HG03064 (cell line): ENCODE measurements around the gene AQP3.
"Not testable (repeated sequence)": the region's sequence is repeated elsewhere in the genome, so short reads cannot be mapped to it uniquely, and the experiment has no call there.

ENCODE experiments used
- ATAC-seq: cut with Tn5 transposase; IDR thresholded peaks from one replicate; pipeline ENCODE4 v1.9.1; 2021; ENCODE audit warnings: low read depth; ENCODE audit not compliant: unreplicated experiment

AQP3 gene

DNA sequence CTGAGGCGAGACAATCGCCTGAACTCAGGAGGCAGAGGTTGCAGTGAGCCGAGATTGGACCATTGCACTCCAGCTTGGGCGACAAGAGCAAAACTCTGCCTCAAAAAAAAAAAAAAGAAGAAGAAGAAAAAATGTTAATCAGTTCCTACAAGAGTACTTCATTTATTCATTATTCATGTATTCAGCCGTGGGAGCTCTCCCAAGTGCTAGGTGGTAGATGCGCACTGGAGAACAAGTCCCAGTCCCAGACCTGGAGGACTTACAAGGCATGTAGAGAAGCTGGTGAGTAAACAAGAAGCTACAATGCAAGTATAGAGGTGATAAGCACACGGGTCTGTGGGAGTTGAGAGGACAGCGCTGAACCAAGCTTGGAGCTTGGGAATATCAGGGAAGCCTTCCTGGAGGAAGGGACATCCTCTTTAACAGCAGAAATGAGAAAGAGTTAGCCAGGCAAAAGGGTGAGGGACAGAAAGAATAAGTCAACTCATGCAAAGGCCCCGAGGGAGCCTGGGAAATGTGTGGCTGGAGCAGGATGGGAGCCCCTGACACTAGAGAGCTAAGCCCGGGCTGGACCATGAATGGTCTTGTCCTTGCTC, 27.6 kb downstream of the AQP3 start:
- no peak for ATAC-seq

DNA sequence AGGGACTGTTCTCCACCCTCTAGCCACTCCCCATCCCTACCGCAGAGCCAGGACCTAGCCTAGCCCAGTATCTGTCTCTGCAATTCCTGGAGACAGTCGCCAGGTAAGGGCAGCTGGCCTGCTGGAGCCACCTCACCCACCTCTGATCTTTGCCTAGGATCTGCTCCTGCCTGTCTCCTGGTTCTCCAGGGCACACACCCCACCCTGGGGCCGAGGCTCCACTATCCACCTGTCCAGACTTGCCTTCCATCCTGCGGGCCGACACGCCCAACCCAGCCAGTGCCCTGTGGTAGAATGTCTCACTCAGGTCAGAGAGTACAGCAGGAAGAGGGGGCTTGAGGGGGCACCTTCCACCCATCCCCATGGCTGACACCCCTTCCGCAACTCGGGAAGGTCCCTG, 29.3 kb downstream of the AQP3 start:
- ATAC-seq, result no peak

DNA sequence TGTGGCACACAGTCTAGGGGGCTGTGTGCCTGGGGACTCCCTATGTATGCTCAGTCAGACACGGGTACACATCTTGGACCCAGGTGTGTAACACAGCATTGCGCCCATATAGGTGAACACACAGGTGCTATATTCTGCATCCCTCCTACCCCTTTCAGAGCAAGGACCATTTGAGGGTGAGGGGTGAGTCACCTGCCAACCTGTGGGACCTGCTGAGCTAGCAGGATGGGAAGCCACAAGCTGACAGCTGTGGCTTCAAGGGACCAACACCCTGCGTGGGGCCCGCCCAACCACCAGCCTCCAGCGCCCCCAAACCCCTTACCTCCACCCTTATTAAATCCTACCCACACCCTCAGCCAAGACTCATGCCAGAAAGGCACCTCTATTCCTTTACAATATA, 30.4 kb downstream of the AQP3 start:
- no peak for ATAC-seq

DNA sequence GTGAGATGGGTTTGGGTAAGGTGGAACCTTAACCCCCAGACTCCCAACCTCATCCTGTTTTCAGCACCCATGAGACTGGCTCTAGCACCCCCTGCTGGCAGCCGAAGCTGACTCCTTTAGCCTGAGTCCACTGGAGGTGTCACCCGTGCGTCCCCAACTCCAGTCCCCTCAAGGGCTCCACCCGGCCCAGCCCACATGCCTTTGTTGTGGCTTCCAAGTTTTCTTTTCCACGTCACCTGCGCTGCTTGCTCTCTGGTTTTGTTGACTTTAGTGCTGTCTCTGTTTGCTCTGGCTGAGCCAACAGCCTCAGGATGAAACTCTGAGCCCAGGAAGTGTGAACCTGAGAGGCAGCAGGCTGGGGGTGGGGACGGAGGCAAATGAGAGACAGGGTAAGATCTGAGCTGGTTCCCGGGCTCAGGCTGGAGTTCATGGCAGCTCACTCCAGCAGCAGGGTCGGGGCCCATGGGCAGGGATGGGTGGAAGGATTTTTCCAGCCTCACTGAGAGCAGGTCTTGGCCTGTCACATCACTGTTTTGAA, 31.8 kb downstream of the AQP3 start:
- no peak for ATAC-seq

DNA sequence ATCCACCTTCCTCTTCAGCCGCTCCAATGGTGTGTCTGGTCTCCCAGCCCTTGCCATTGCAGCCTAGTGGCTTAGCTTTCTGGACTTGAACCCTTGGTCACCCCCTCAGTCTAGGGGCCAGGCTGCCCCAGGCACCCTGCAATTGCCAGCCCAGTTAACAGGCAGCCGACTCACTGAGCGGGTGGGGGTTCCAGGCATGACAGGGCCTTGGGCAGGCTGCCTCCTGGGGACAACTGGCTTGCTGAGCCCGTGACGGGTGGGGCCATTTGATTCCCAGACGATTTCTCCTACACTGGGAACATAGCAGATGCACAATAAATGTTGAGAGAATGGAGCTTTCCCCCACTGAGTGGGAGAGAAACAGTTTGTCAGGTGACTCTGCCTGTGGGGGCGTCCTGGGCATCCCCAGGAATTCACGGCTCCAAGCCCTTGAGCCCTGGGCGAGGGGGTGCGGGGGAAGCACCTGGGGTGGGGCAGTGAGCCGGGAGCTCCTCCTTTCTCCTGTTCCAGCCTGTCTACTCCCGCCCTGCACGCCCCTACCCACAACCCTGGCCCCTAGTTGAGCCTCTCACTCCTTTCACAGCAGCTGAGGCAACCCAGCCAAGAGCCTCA, 32.4 kb downstream of the AQP3 start:
- ATAC-seq, result no peak

DNA sequence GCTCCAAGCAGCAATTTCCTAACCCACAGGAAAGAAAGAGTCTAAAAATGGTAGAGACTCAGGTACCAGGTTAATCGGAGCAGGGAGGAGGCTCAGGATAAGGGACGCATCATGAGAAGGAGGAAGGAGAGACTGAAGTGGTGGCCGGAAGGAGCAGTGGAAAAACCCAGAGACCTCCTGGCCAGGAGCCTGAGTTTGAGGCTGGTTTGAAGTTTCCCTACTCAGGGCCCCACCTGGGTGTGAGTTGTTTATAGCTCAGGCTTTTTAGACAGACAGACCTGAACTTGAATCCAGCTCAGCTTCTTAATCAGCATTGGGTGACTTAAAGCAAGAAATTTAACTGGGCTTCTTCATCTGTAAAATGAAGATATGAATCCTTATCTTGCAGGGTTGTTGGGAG, 33.1 kb downstream of the AQP3 start:
- no peak for ATAC-seq

DNA sequence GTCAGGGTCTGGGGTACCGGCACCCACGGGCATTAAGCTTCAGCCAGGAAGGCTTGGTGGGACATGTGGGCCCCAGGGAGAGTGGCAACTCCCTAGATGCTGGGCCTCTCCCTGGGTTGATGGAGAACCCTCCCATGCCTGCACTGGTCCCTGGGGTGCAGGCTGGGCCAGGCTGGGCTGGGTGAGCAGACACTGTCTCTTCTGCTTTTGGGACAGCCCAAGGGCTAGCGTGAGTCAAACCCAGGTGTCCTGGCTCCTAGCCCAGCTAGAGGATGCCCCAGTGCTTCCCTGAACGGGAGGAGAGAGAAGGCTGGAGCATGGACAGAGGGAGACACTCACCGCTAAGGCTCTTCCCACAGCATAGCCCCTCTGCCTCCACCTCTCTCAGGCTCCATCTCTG, 39.3 kb downstream of the AQP3 start:
- ATAC-seq, result no peak

DNA sequence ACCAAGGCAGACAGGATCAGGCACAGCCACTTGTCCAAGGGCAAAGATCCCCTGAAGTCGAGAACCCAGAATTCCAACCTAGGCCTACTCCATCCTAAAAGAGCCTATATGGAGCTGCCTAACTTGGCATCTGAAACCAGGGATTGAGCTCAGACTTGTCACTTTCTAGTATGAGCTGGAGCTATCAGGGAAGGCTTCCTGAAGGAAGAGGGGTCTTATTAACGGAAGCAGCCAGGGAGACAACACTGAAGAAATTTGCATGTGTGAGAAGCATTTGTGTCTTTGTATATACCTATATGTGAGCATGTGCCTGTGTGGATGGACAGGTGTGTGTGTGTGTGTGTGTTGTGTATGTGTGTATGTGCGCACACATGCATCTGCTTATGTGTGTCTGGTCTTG, 40.3 kb downstream of the AQP3 start:
- no peak for ATAC-seq

DNA sequence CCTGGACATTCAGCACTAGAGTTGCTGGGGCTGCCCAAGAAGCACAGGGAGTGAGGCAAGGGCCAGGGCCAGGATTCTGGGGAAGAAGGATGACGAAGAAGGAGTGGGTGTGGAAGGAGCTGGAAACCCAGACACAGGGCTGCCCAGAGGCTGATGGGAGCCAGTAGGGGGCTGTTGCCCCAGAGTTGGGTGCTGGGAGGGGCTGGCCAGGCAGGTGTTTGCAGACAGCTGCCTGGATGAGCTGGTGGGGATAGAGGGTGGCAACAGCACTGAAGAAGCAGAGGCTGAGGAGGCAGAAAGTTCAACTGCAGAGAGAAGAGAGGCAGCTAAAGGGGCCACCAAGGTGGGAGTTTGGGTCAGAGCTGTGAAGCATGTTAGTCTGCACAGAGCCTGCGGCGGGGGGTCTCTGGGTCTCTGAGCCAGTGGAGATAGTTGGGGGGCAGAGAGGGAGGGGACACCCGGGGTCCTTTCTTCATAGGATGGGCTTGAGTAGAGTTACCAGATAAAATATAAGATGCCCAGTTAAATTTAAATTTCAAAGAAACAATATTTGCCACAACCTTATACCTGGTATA, 42.5 kb downstream of the AQP3 start:
- no peak for ATAC-seq

DNA sequence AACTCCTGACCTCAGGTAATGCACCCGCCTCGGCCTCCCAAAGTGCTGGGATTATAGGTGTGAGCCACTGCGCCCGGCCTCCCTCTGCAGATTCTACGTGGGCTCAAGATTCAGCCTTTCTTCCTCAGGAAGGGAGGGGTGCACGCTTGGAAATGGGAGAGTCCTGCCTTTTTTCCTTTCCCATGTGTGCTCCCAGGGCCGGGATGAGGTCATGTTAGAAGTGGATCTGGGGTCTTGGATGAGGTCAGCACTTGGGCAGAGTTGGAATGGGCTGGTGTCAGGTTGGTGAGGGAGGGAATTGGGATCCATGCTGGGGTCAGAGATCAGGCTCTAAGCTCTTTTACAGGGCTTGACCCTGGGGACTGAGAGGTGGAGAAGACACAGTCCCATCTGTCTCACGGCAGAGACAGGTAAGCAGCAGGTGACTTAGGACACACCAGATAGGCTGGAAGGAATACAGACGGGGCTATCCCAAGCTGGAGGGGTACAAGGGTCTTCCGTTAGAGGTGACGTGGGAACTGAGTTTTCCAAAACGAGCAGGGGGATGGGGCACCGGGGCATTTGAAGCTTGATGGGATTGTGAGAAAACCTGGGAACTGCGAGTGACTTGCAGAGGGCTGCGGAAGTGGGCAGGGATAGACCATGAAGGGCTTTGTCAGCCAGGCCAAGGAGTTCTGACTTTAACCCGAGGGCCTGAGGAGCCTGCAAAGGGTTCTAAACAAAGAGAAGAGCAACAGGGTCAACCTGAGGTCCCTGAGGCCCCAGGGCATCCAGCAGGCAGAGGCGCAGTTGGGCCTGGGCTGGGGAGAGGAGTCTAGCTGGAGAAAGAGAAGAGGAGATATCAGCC, 43.2 kb downstream of the AQP3 start:
- ATAC-seq, result no peak

DNA sequence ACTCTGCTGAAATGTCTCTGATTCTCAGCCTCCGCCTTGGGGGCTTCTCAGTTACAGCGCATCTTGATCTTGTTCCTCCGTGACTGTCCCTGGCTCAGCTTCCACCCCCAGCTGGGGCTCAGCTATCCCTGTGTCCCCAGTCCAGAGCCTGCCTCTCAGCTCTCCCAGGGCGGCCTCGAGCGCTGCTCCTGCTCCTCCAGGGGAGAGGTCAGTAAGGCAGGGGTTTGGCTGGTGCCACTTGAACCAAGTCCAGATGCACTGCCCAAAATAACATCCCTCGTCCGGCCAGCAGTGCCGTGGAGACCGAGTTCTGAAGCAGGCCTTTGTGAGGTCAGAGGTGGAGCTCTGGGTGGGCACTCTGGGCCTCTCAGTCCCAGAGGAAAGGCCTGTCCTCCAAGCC, 45.0 kb downstream of the AQP3 start, which contains the start of gene AQP7:
Gene AQP7 (minus strand): TSS at position 198 of the 400 bp plus-strand sequence. CDS start 1,306 bp downstream, outside the sequence.
- ATAC-seq, result not testable (repeated sequence)

DNA sequence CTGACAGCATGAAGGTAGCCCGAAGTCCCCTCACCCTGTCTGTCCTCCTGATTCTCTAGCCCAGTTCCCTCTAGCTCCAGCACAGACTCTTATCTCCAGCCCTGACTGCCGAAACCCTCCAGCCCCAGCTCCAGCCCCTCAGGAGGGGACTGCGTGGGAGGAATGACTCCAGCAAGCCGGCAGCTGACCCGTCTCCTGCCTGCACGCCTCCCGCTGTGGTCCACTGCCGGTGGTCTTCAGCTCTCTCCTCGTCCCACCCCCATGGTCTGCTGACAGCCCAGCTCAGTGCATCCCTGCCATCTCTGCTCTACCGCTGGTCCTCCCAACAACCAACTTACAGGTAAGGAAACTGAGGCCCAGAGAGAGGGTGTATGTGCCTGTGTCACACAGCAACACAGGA, 45.6 kb downstream of the AQP3 start:
- ATAC-seq, result not testable (repeated sequence)

DNA sequence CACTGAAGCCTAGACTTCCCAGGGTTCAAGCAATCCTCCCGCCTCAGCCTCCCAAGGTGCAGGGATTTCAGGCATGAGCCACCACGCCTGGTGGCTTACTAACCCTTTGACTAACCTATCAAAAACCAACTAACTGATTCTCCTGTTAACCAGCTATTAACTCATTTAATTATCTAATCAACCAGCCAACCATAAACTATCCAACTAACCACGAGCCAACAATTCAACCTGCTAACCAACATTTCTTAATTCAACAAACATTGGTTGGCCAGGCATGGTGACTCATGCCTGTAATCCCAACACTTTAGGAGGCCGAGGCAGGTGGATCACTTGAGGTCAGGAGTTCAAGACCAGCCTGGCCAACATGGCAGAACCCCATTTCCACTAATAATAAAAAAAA, 48.3 kb downstream of the AQP3 start:
- ATAC-seq, result not testable (repeated sequence)

DNA sequence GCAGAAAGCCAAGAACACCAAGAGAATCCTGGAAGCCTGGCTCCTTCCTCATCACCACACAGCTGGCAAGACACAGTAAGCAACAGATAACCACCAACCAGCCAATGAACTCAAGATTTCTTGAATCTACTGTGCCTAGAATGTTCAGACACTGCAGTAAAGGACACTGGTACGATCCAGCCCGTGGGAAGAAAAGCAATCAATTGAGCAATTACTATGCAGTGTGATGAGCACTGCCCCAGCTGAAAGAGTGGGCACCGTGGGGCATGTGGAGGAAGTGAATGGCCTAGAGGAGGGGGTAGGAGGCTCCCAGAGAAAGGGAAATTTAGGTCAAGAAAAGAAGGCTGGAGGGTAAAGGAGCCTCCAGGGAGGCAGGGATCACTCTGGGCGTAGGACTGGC, 49.6 kb downstream of the AQP3 start:
- ATAC-seq, result not testable (repeated sequence)

DNA sequence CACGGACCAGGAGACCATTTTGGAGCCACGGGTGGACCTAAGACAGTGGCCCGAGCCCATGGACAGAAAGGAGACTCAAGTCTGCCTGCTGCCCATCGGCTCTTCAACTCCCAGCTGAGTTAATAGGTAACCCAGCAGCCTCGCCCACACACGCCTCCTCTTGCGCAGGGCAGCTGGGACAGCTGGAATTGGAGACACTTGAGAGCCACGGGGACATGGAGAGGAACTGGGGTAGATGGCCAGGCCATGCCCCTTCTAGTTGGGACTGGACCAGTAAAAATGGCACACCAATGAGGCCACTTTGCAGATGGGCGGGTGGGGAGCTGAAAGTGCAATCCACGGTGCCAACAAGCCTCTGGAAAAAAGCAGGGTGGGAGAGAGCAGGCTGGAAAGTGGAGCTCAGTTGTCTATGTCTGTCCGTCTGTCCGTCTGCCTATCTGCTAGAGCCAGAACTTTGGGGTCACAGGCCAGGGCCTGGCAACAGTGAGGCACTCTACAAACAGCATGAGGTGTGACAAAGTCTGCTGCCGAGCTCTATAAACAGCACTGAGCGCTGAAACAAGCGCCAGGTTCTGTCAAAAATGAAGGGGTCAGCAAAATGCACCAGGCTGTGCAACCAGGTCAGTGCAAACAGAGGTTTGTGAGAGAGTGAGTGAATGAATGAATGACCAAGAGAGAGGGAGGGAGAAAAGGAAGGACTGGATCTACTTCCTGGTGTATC, 52.1 kb downstream of the AQP3 start:
- ATAC-seq, result not testable (repeated sequence)

DNA sequence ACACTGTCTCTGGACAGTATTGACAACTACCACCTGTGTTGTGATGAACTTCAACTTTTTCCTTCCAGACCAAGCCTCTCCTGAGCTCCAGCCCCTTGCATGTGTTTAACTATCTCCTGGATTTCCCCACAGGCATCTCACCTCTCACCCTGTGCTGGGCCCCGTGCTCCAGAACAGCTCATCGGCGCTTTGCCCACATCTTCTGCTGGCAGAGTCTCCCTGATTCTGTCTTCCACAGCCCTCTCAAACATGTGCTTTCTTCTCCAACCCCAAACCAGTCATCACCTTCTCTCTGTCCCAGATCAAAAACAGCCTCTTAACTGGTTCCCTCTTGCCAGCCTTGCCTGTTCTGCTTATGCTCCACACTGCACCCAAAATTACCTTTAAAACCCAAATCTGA, 53.4 kb downstream of the AQP3 start:
- ATAC-seq, result not testable (repeated sequence)

DNA sequence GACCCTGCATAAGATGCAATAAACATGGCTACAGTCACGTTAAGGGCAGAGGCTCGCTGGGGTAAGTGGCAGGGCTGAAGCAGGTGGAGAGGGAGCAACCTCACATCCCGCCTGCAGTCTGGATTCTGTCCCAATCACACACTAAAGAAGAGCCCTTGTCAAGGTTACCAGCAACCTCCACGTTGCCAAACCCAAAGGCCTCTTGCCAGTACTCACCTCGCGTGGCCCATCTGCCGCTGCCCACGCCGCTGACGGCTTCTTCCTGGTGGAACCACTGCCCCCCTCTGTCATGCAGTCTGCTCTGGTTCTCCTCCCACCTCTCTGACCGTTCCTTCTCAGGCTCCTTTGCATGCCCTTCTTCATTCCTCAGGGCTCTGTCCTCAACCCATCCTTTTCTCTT, 53.8 kb downstream of the AQP3 start:
- ATAC-seq, result no peak

DNA sequence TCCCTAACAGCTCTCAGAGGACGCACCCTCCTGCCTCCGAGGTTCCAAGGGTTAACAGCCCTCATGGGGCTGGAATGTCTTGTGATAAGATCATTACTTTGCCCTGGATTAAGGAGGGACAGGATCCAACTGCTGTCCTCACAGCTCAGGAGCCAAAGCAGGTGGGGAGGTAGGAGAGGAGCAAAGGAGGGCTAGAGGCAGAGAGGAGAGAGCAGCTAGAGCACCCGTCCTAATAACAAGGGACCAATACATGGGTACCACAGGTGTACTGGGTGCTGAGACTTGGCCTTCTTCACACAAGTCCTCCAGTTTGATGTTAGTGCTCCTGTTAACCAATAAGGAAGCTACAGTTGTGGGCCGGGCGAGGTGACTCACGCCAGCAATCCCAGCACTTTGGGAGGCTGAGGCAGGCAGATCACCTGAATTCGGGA, 54.8 kb downstream of the AQP3 start:
- not testable (repeated sequence) for ATAC-seq
